ENCODE data around the gene ATP13A3.

DNA sequence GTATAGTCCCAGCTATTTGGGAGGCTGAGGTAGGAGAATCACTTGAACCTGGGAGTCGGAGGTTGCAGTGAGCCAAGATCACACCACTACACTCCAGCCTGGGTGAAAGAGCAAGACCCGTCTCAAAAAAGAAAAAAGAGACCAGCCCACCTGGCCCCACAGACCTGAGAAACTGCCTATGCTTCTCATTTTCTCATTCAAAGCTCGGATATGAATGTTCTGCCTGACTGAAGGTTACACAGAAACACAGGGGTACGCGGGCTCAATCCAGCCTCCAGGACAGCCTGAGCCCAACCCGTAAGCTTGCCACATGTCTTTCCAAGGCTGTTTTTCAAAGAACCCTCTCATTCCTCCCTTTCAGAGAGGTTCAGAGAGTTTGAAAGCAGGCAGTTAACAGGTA is 107.6 kb downstream of the ATP13A3 start:
- no peak for TF ChIP-seq EP300 (IDR thresholded peaks at IDR 0.05; ENCODE audit: low read depth)
- no peak for TF ChIP-seq CTCF (IDR thresholded peaks at IDR 0.05)
- no peak for TF ChIP-seq POLR2AphosphoS5 (IDR thresholded peaks at IDR 0.05)
- no peak for TF ChIP-seq POLR2A (IDR thresholded peaks at IDR 0.05)

All from transverse colon (tissue), 4 donors.